OCI-LY7 (cell line): ENCODE data around the gene ODC1. TPM values are rescaled to one million over a fixed set of nuclear protein-coding genes. Genes with fewer than 3 reads are reported as not detected.

ENCODE experiments used
- Bru-seq: library from RNA; stranded (reverse); fragments of 400-500 nt; gene quantifications from one replicate; lab custom pipeline; 2021; lab: Mats Ljungman, UMichigan
- BruChase-seq, 2 experiments: library from RNA; stranded (reverse); fragments of 400-500 nt; gene quantifications; one replicate each; lab custom pipeline; 2021; lab: Mats Ljungman, UMichigan
- BruUV-seq: library from RNA; stranded (reverse); fragments of 400-500 nt; replicated peaks from 2 replicates; lab custom pipeline; 2021; lab: Mats Ljungman, UMichigan
- CTCF ChIA-PET: fragments of 300-600 bp; sonication (Branson Sonifier 250); formaldehyde crosslinking; loops from one replicate; lab custom pipeline; 2022; ENCODE audit warnings: antibody characterized with exemption; ENCODE audit not compliant: unreplicated experiment; lab: Charles Lee
- POLR2A ChIA-PET: fragments of 300-600 bp; sonication (Branson Sonifier 250); formaldehyde crosslinking; loops from one replicate; lab custom pipeline; 2022; ENCODE audit warnings: antibody characterized with exemption; lab: Charles Lee
- DNase-seq: peaks from one replicate; pipeline ENCODE4 v3.0.0-alpha.2; 2015; ENCODE audit warnings: low spot score
- H2AFZ ChIP-seq: fragments of 200-600 bp; sonication (generic), shearing (Covaris generic); 2 replicates; pipeline ENCODE4 v1.6.1; 2014; ENCODE audit warnings: mild to moderate bottlenecking, antibody characterized with exemption, low read length, moderate library complexity
- H3K27ac ChIP-seq: fragments of 200-600 bp; sonication (generic); 2 replicates; pipeline ENCODE4 v1.5.1; 2014; ENCODE audit warnings: mixed run types, low read depth, mild to moderate bottlenecking, moderate library complexity, low read length, inconsistent platforms; ENCODE audit not compliant: poor library complexity, severe bottlenecking
- H3K36me3 ChIP-seq: fragments of 200-600 bp; sonication (generic); 2 replicates; pipeline ENCODE4 v1.6.1; 2014; ENCODE audit warnings: mild to moderate bottlenecking, antibody characterized with exemption, low read length, moderate library complexity, mixed read lengths; ENCODE audit not compliant: insufficient read depth
- H3K4me1 ChIP-seq: fragments of 200-600 bp; sonication (generic); 2 replicates; pipeline ENCODE4 v1.5.1; 2014; ENCODE audit warnings: mild to moderate bottlenecking, low read length; ENCODE audit not compliant: insufficient read depth, poor library complexity, severe bottlenecking
- H3K4me2 ChIP-seq: fragments of 200-600 bp; sonication (generic); 2 replicates; pipeline ENCODE4 v1.6.1; 2014; ENCODE audit warnings: mild to moderate bottlenecking, low read length
- H3K4me3 ChIP-seq: fragments of 200-600 bp; sonication (generic); 2 replicates; pipeline ENCODE4 v1.5.1; 2014; ENCODE audit warnings: mild to moderate bottlenecking, low read depth, low read length; ENCODE audit not compliant: poor library complexity, severe bottlenecking
- H3K79me2 ChIP-seq: fragments of 200-600 bp; sonication (generic); 2 replicates; pipeline ENCODE4 v1.6.1; 2016; ENCODE audit warnings: low read depth, mild to moderate bottlenecking, low read length, moderate library complexity, mixed read lengths; ENCODE audit not compliant: insufficient read depth
- H3K9me2 ChIP-seq: fragments of 200-600 bp; sonication (generic); 2 replicates; pipeline ENCODE4 v1.6.1; 2016; ENCODE audit warnings: mild to moderate bottlenecking, low read length, mixed read lengths; ENCODE audit not compliant: insufficient read depth
- H3K9me3 ChIP-seq: fragments of 200-600 bp; sonication (generic); 2 replicates; pipeline ENCODE4 v1.6.1; 2014; ENCODE audit warnings: mild to moderate bottlenecking, mixed run types, low read length, mixed read lengths
- H4K20me1 ChIP-seq: fragments of 200-600 bp; sonication (generic); 2 replicates; pipeline ENCODE4 v1.6.1; 2014; ENCODE audit warnings: mild to moderate bottlenecking, antibody characterized with exemption, low read length, moderate library complexity, mixed read lengths; ENCODE audit not compliant: insufficient read depth
- CTCF ChIP-seq: fragments of 200-600 bp; sonication (generic); conservative IDR thresholded peaks from 2 replicates; pipeline ENCODE4 v1.5.1; 2014; ENCODE audit warnings: mild to moderate bottlenecking, antibody characterized with exemption, low read length, moderate library complexity, mixed read lengths
- EZH2phosphoT487 ChIP-seq: fragments of 200-600 bp; sonication (generic); IDR thresholded peaks from 2 replicates; pipeline ENCODE4 v1.6.1; 2018; ENCODE audit warnings: low read depth, borderline replicate concordance, mild to moderate bottlenecking, mixed run types, antibody characterized with exemption, low read length, moderate library complexity, mixed read lengths
- intact Hi-C: fragments of 100-400 bp; cut with micrococcal nuclease; formaldehyde crosslinking; loops from one replicate; pipeline ENCODE4 v1.10.0; 2022; ENCODE audit not compliant: unreplicated experiment
- long read RNA-seq: library from polyadenylated mRNA; stranded (forward); transcript quantifications from one replicate; pipeline ENCODE4 v2.0.0, GENCODE V29; 2022
- total RNA-seq, 2 experiments: library from RNA; depleted of rRNA in 1 of 2; stranded (reverse); fragments of >200 nt in 1 of 2; shearing (Covaris generic) in 1 of 2; gene quantifications; 2 replicates each; pipeline ENCODE4 v1.2.3, GENCODE V29; 2014 to 2022

ODC1 gene
- 273 and 306 TPM in 2 replicates for total RNA-seq (2014; rRNA removed; shearing (Covaris generic))
- total RNA-seq (2022) = 221 and 256 TPM in 2 replicates
- percentile 98 among the genes with signal in this experiment for Bru-seq, nascent RNA
- percentile 100 among the genes with signal in this experiment for BruChase-seq, experiment 1, labeled RNA remaining after a 6-hour chase
- percentile 99 among the genes with signal in this experiment for BruChase-seq, experiment 2, labeled RNA remaining after a 2-hour chase
- long read RNA-seq, transcript ODC1-201 (12 exons, 2,653 nt) = major isoform, 429 of 490 reads
- long read RNA-seq, partial matches to known transcripts = 27 of 490 reads
- long read RNA-seq, other reads (novel, unspliced or antisense) = 33 of 490 reads

GRCh38 chr2:10447895-10448575 is at the start of gene ODC1:
Gene ODC1 (minus strand): TSS chr2:10448327. CDS start chr2:10445032, 3,295 bp downstream.
- DNase-seq = peak; percentile 94
- peak within 1 kb of the TSS; percentile 90; the same call in 1 of the 2 replicates for H2AFZ ChIP-seq
- H3K27ac ChIP-seq = peak within 1 kb of the TSS; percentile 85
- H3K4me1 ChIP-seq = peaks cover 26% of the 10 kb centered on the region
- peak within 1 kb of the TSS; percentile 98 for H3K4me2 ChIP-seq
- BruUV-seq = no TSS peak
- peaks cover 39% of the 10 kb centered on the region for H3K36me3 ChIP-seq
- H3K9me3 ChIP-seq = no peaks in the 10 kb centered on the region
- ChIA-PET POLR2A (interaction anchor here (0.5 to 2.4 kb wide), 6 partner anchors 9 to 905 kb away, joined by 3 to 5 read pairs (median 3); no protein-coding TSS in a partner anchor), CTCF (interaction anchor here (0.8 kb wide), 1 partner anchor 39 kb away, joined by 3 read pairs; no protein-coding TSS in a partner anchor)
- intact Hi-C loops = loop anchor here (2.0 to 10.0 kb wide), 8 partner anchors 71 to 1304 kb away; partner anchors contain the start of genes GRHL1, KLF11, PDIA6 and TAF1B
- peaks cover 47% of the 10 kb centered on the region for H3K79me2 ChIP-seq
- H3K9me2 ChIP-seq = no peaks in the 10 kb centered on the region
- H3K4me3 ChIP-seq = peak within 1 kb of the TSS; percentile 88
- TF ChIP-seq CTCF = no peak
- TF ChIP-seq EZH2phosphoT487 = no peak
- peaks cover 39% of the 10 kb centered on the region for H4K20me1 ChIP-seq

GRCh38 chr2:10497797-10498251 is 49.7 kb upstream of the ODC1 start:
- Histone ChIP-seq H3K79me2 (no peaks in the 10 kb centered on the region), H4K20me1 (no peaks in the 10 kb centered on the region), H3K9me3 (no peaks in the 10 kb centered on the region), H3K36me3 (no peaks in the 10 kb centered on the region), H3K4me1 (peaks cover 14% of the 10 kb centered on the region), H3K4me2 (no peak overlapping the region), H2AFZ (no peak overlapping the region), H3K9me2 (no peaks in the 10 kb centered on the region), H3K27ac (no peak overlapping the region), H3K4me3 (no peak overlapping the region)
- ChIA-PET CTCF (no interaction called here), POLR2A (no interaction called here)
- no peak for DNase-seq
- no peak for TF ChIP-seq EZH2phosphoT487
- TF ChIP-seq CTCF = no peak
- BruUV-seq = no TSS peak
- intact Hi-C loops = no loop called here
